GM04504 (cell line): ENCODE data around the gene SCGN.
"Not testable (repeated sequence)": the region's sequence is repeated elsewhere in the genome, so short reads cannot be mapped to it uniquely, and the experiment has no call there.

ENCODE experiments used
- DNase-seq: peaks from one replicate; pipeline ENCODE4 v3.0.0-alpha.2; 2012; ENCODE audit warnings: low read depth

Gene SCGN

GRCh38 chr6:25730907-25731306 lies 78.9 kb downstream of the SCGN start:
- no peak for DNase-seq

- no peak for DNase-seq
Measured at GRCh38 chr6:25731721-25732120, 79.7 kb downstream of the SCGN start.

- no peak for DNase-seq
Measured at GRCh38 chr6:25732468-25733198, 80.6 kb downstream of the SCGN start.

GRCh38 chr6:25735261-25735660 lies 83.2 kb downstream of the SCGN start:
- no peak for DNase-seq

- no peak for DNase-seq
Measured at GRCh38 chr6:25743868-25744267, 91.9 kb downstream of the SCGN start.

- no peak for DNase-seq
Measured at GRCh38 chr6:25745836-25746235, 93.8 kb downstream of the SCGN start.

GRCh38 chr6:25746968-25747367 lies 95.0 kb downstream of the SCGN start:
- DNase-seq = no peak

GRCh38 chr6:25747477-25747876 lies 95.5 kb downstream of the SCGN start:
- DNase-seq = no peak

- no peak for DNase-seq
Measured at GRCh38 chr6:25748049-25748448, 96.0 kb downstream of the SCGN start.

- DNase-seq = not testable (repeated sequence)
Measured at GRCh38 chr6:25748601-25749517, 96.8 kb downstream of the SCGN start.

GRCh38 chr6:25749837-25750236 lies 97.8 kb downstream of the SCGN start:
- DNase-seq = no peak

GRCh38 chr6:25750906-25751305 lies 98.9 kb downstream of the SCGN start:
- DNase-seq = no peak
